ENCODE results near the gene SGPP1.
"Not testable (repeated sequence)": the region's sequence is repeated elsewhere in the genome, so short reads cannot be mapped to it uniquely, and the experiment has no call there.

SGPP1 gene

DNA sequence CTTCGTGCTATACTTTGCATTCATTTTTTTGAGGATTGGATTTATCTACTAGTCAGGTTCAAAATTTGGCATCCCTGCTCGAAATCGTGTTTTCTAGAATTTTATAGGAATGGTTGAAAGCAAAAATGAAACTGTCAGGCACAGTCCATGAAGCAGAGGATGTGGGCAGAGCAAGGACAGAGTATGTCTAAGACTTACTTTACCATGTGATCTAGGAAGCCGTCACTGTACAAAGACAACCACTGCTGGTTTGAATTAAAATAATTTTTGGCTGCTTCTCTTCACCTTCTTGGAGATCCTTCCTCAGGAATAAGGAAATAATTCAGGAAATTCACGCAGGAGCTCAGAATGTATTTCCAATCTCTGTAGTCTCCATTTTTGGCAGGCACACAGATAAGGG lies 31.6 kb upstream of the SGPP1 start:
- Histone ChIP-seq H3K27ac (ENCODE audit: insufficient read depth, low read depth, low read length, poor library complexity, severe bottlenecking) (no peak overlapping the region), H3K36me3 (ENCODE audit: control insufficient read depth, insufficient read depth, low read length) (no peaks in the 10 kb centered on the region), H3K4me1 (ENCODE audit: control insufficient read depth, insufficient read depth, low read length) (no peaks in the 10 kb centered on the region), H3K9me3 (ENCODE audit: control insufficient read depth, low read length) (no peaks in the 10 kb centered on the region), H3K4me3 (ENCODE audit: insufficient read depth, low read depth, low read length) (no peak overlapping the region), H3K27me3 (ENCODE audit: control insufficient read depth, insufficient read depth, low read length, poor library complexity, severe bottlenecking) (no peaks in the 10 kb centered on the region)
- 93 to 96% methylated on average over 5 of the region's 5 CpGs for WGBS, 2 experiments

DNA sequence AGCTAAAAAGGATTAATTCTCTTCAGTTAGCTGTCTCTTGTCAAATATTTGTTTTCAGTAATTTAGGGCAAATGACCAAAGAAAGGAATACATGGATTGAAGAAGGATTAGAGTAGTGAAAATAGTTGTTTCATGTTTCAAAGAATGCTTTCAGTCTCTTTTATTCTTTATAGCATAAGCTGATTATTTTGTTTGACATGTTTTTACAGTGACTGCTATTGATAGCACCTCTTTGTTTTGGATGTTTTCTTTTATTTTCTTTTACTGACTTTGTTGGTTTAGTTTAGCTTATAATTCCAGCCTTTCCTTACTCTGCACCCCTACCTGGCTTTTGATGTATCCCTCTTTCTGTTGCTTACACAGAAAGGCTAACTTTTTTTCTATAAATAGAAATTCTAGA lies 29.3 kb upstream of the SGPP1 start:
- no peak overlapping the region for H3K4me3 ChIP-seq (ENCODE audit: insufficient read depth, low read depth, low read length)
- no peaks in the 10 kb centered on the region for H3K27me3 ChIP-seq (ENCODE audit: control insufficient read depth, insufficient read depth, low read length, poor library complexity, severe bottlenecking)
- no peaks in the 10 kb centered on the region for H3K4me1 ChIP-seq (ENCODE audit: control insufficient read depth, insufficient read depth, low read length)
- H3K9me3 ChIP-seq (ENCODE audit: control insufficient read depth, low read length): no peaks in the 10 kb centered on the region
- H3K27ac ChIP-seq (ENCODE audit: insufficient read depth, low read depth, low read length, poor library complexity, severe bottlenecking): no peak overlapping the region
- no peaks in the 10 kb centered on the region for H3K36me3 ChIP-seq (ENCODE audit: control insufficient read depth, insufficient read depth, low read length)

DNA sequence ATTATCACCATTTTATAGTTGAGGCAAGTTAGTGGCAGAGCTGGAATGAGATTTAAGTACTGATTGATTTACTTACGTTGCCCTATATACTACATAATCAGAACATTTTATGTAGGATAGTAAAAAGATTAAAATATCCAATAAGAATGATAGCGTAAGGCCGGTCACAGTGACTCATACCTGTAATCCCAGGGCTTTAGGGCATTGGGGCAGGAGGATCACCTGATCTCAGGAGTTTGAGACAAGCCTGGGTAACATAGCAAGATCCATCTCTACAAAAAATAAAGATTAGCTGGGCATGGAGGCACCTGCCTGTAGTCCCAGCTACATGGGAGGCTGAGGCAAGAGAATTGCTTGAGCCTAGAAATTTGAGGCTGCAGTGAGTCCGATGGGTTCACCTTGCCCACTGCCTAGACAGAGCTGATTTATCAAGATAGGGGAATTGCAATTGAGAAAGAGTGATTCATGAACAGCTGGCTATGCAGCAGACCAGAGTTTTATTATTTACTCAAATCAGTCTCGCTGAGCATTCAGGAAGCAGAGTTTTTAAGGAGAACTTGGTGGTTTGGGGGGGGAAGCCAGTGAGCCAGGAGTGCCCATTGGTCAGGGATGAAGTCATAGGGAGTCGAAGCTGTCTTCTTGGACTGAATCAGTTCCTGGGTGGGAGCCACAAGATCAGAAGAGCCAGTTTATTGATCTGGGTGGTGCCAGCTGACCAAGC lies 24.7 kb upstream of the SGPP1 start:
- Histone ChIP-seq H3K9me3 (ENCODE audit: control insufficient read depth, low read length) (no peaks in the 10 kb centered on the region), H3K27me3 (ENCODE audit: control insufficient read depth, insufficient read depth, low read length, poor library complexity, severe bottlenecking) (no peaks in the 10 kb centered on the region), H3K4me3 (ENCODE audit: insufficient read depth, low read depth, low read length) (no peak overlapping the region), H3K27ac (ENCODE audit: insufficient read depth, low read depth, low read length, poor library complexity, severe bottlenecking) (no peak overlapping the region), H3K36me3 (ENCODE audit: control insufficient read depth, insufficient read depth, low read length) (no peaks in the 10 kb centered on the region), H3K4me1 (ENCODE audit: control insufficient read depth, insufficient read depth, low read length) (no peaks in the 10 kb centered on the region)
- WGBS, 2 experiments: 87 to 96% methylated on average over 5 of the region's 6 CpGs

DNA sequence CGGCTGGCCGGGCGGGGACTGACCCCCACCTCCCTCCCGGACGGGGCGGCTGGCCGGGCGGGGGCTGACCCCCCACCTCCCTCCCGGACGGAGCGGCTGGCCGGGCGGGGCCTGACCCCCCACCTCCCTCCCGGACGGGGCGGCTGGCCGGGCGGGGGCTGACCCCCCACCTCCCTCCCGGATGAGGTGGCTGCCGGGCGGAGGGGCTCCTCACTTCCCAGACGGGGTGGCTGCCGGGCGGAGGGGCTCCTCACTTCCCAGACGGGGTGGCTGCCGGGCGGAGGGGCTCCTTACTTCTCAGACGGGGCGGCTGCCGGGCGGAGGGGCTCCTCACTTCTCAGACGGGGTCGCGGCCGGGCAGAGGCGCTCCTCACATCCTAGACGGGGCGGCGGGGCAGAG lies 23.2 kb upstream of the SGPP1 start:
- H3K4me3 ChIP-seq (ENCODE audit: insufficient read depth, low read depth, low read length); H3K4me1 ChIP-seq (ENCODE audit: control insufficient read depth, insufficient read depth, low read length); H3K36me3 ChIP-seq (ENCODE audit: control insufficient read depth, insufficient read depth, low read length); H3K27me3 ChIP-seq (ENCODE audit: control insufficient read depth, insufficient read depth, low read length, poor library complexity, severe bottlenecking); H3K9me3 ChIP-seq (ENCODE audit: control insufficient read depth, low read length); H3K27ac ChIP-seq (ENCODE audit: insufficient read depth, low read depth, low read length, poor library complexity, severe bottlenecking): not testable (repeated sequence)
- 96% methylated on average over 38 to 39 of the region's 39 CpGs for WGBS, 2 experiments

DNA sequence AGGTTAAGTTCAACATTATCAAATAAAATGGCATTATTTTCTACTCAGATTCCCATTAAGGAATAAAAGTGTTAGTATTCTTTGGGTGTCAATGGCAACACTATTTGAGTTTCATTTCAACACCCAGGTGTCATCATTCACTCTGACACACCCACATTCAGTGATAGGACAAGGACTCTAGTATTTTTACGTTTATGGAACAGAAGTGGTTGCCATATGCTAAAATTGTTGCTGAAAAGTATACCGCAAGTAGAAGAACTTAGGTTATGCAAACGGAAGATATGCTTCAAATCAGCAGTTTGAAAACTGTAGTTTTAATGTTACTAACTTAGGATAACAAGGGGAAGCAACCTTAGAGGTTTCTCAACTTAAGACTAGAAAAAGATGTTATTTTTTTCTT lies 20.0 kb upstream of the SGPP1 start:
- no peaks in the 10 kb centered on the region for H3K4me1 ChIP-seq (ENCODE audit: control insufficient read depth, insufficient read depth, low read length)
- H3K36me3 ChIP-seq (ENCODE audit: control insufficient read depth, insufficient read depth, low read length): no peaks in the 10 kb centered on the region
- H3K4me3 ChIP-seq (ENCODE audit: insufficient read depth, low read depth, low read length): no peak overlapping the region
- no peaks in the 10 kb centered on the region for H3K9me3 ChIP-seq (ENCODE audit: control insufficient read depth, low read length)
- no peak overlapping the region for H3K27ac ChIP-seq (ENCODE audit: insufficient read depth, low read depth, low read length, poor library complexity, severe bottlenecking)
- 91 to 97% methylated on average over 3 of the region's 3 CpGs for WGBS, 2 experiments
- no peaks in the 10 kb centered on the region for H3K27me3 ChIP-seq (ENCODE audit: control insufficient read depth, insufficient read depth, low read length, poor library complexity, severe bottlenecking)

DNA sequence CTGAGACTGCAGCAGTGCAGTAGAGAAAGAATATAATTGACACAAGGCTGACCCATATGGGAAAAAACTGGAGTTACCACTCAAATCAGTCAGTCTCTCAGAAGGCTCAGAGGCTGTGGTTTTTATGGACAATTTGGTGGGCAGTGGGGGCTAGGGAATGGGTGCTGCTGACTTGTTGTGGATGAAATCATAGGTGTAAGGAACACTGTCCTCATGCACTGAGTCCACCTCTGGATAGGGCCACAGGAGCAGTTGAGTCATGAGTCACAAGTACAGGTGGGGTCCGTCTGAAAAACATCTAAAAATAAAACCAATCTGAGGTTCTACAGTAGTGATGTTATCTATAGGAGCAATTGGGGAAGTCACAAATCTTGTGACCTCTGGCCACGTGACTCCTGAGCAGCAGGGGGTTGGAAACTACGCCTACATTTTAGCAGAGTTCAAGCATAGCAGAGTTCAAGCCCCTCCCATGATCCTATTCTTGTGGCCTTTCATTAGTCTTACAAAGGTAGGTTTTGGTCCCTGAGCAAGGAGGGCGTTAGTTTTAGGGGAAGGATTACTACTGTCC lies 18.1 kb upstream of the SGPP1 start:
- Histone ChIP-seq H3K4me3 (ENCODE audit: insufficient read depth, low read depth, low read length) (no peak overlapping the region), H3K9me3 (ENCODE audit: control insufficient read depth, low read length) (no peaks in the 10 kb centered on the region), H3K27me3 (ENCODE audit: control insufficient read depth, insufficient read depth, low read length, poor library complexity, severe bottlenecking) (no peaks in the 10 kb centered on the region), H3K27ac (ENCODE audit: insufficient read depth, low read depth, low read length, poor library complexity, severe bottlenecking) (no peak overlapping the region), H3K36me3 (ENCODE audit: control insufficient read depth, insufficient read depth, low read length) (no peaks in the 10 kb centered on the region), H3K4me1 (ENCODE audit: control insufficient read depth, insufficient read depth, low read length) (no peaks in the 10 kb centered on the region)
- 71% methylated on average over 4 of the region's 4 CpGs for WGBS, 2 experiments

DNA sequence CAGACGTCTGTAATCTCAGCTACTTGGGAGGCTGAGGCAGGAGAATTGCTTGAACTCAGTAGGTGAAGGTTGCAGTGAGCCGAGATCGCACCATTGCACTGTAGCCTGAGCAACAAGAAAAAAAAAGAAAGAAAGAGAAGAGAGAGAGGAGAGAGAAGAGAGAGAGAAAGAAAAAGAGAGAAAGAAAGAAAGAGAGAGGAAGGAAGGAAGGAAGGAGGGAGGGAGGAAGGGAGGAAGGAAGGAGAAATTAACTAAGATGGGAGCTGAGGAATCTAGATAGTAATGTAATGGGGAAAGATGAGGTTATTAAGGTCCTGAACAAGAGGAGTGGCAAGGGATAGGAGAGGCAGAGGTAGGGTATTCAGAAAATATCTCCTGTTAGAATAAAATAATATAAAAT lies 17.4 kb upstream of the SGPP1 start:
- Histone ChIP-seq H3K4me3 (ENCODE audit: insufficient read depth, low read depth, low read length) (no peak overlapping the region), H3K9me3 (ENCODE audit: control insufficient read depth, low read length) (no peaks in the 10 kb centered on the region), H3K27me3 (ENCODE audit: control insufficient read depth, insufficient read depth, low read length, poor library complexity, severe bottlenecking) (no peaks in the 10 kb centered on the region), H3K27ac (ENCODE audit: insufficient read depth, low read depth, low read length, poor library complexity, severe bottlenecking) (no peak overlapping the region), H3K4me1 (ENCODE audit: control insufficient read depth, insufficient read depth, low read length) (no peaks in the 10 kb centered on the region), H3K36me3 (ENCODE audit: control insufficient read depth, insufficient read depth, low read length) (no peaks in the 10 kb centered on the region)
- 89 to 93% methylated on average over 3 of the region's 3 CpGs for WGBS, 2 experiments

DNA sequence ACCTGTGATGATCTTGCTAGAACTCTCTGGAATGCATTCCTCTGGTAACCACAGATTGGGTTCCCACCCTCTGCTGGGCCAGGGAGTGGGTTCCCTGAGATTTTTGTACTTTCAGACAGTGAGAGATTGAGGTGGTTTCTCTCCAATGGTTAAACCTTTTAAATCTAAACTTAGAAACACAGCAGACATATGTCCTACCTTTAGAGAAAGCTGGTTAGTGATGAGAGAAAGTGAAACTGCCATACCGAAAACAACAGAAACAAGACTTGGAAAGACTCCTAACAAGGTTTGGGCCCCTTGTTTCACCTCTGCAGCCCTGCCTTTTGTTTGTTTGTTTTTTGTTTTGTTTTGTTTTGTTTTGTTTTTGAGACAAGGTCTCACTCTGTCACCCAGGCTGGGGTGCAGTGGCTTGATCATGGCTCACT lies 9.7 kb upstream of the SGPP1 start:
- H3K4me1 ChIP-seq (ENCODE audit: control insufficient read depth, insufficient read depth, low read length): no peaks in the 10 kb centered on the region
- H3K27ac ChIP-seq (ENCODE audit: insufficient read depth, low read depth, low read length, poor library complexity, severe bottlenecking): no peak overlapping the region
- no peak overlapping the region for H3K4me3 ChIP-seq (ENCODE audit: insufficient read depth, low read depth, low read length)
- H3K27me3 ChIP-seq (ENCODE audit: control insufficient read depth, insufficient read depth, low read length, poor library complexity, severe bottlenecking): no peaks in the 10 kb centered on the region
- H3K9me3 ChIP-seq (ENCODE audit: control insufficient read depth, low read length): no peaks in the 10 kb centered on the region
- 95 to 100% methylated on average over 1 of the region's 1 CpG for WGBS, 2 experiments
- H3K36me3 ChIP-seq (ENCODE audit: control insufficient read depth, insufficient read depth, low read length): no peaks in the 10 kb centered on the region

DNA sequence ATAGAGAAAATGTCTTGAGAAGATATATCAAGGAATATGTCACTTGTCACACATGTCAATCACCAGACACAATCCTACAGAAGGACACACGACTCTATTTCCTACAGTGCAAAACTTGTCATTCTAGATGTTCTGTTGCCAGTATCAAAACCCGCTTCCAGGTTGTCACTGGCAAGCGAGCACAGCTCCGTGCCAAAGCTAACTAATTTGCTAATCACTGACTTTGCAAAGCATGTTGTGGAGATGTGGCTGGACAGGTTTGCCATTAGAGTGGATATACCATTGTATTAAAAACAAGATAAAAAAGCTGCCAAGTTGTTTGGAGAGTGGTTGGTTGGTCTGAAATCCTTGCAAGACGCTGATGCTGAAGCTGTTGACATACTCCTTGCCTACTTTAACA lies 7.9 kb upstream of the SGPP1 start:
- Histone ChIP-seq H3K36me3 (ENCODE audit: control insufficient read depth, insufficient read depth, low read length) (no peaks in the 10 kb centered on the region), H3K4me1 (ENCODE audit: control insufficient read depth, insufficient read depth, low read length) (no peaks in the 10 kb centered on the region), H3K27me3 (ENCODE audit: control insufficient read depth, insufficient read depth, low read length, poor library complexity, severe bottlenecking) (no peaks in the 10 kb centered on the region), H3K9me3 (ENCODE audit: control insufficient read depth, low read length) (no peaks in the 10 kb centered on the region), H3K27ac (ENCODE audit: insufficient read depth, low read depth, low read length, poor library complexity, severe bottlenecking) (no peak overlapping the region), H3K4me3 (ENCODE audit: insufficient read depth, low read depth, low read length) (no peak overlapping the region)
- WGBS, 2 experiments: 91 to 93% methylated on average over 4 to 5 of the region's 5 CpGs

DNA sequence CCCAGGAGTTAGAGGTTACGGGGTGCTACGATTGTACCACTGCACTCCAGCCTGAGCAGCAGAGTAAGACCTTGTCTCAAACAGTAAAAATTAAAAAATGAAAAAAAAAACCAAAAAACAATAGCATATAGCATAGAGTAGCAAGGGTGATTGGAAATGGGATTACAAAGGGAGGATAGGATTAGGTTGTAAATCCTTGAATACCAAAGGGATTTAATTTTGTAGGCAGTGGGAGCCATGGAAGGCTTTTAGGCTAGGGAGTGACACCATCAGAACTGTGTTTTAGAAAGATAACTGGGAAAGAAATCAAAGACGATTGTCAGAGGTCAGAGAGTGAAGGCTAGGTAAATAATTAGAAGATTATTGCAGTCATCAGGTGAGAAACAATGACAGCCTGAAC lies 2.8 kb upstream of the SGPP1 start:
- Histone ChIP-seq H3K27ac (ENCODE audit: insufficient read depth, low read depth, low read length, poor library complexity, severe bottlenecking) (no peak overlapping the region), H3K4me3 (ENCODE audit: insufficient read depth, low read depth, low read length) (no peak overlapping the region), H3K36me3 (ENCODE audit: control insufficient read depth, insufficient read depth, low read length) (no peaks in the 10 kb centered on the region), H3K9me3 (ENCODE audit: control insufficient read depth, low read length) (no peaks in the 10 kb centered on the region), H3K27me3 (ENCODE audit: control insufficient read depth, insufficient read depth, low read length, poor library complexity, severe bottlenecking) (peaks cover 35% of the 10 kb centered on the region), H3K4me1 (ENCODE audit: control insufficient read depth, insufficient read depth, low read length) (peaks cover 7% of the 10 kb centered on the region)
- WGBS, 2 experiments: 85 to 88% methylated on average over 3 of the region's 3 CpGs

Data from ectodermal cell (in vitro differentiated cells).